GM12878 (cell line): ENCODE data around the gene PCDHGC3. TPM values are rescaled to one million over a fixed set of nuclear protein-coding genes. Genes with fewer than 3 reads are reported as not detected.
A peak's percentile ranks its signal among the peaks of the same experiment; 100 is the strongest.

Experiments
- ATAC-seq: fragments of 200-7000 bp; cut with Tn5 transposase; 3 replicates; pipeline ENCODE4 v1.9.1; 2020; ENCODE audit warnings: mild to moderate bottlenecking, moderate library complexity
- BruUV-seq: library from RNA; stranded (reverse); fragments of 400-500 nt; replicated peaks from 2 replicates; lab custom pipeline; 2021; lab: Mats Ljungman, UMichigan
- CTCF ChIA-PET: fragments of 300-600 bp; sonication (Branson Sonifier 250); formaldehyde crosslinking; extraction: SDS; loops from one replicate; lab custom pipeline; 2021; ENCODE audit warnings: inconsistent platforms; lab: Yijun Ruan, JAX
- POLR2A ChIA-PET: fragments of 350-600 bp; formaldehyde crosslinking; extraction: SDS; loops from one replicate; lab custom pipeline; 2021; ENCODE audit warnings: inconsistent platforms; lab: Charles Lee
- RAD21 ChIA-PET: fragments of 300-600 bp; sonication (Branson Sonifier 250); formaldehyde crosslinking; loops from one replicate; lab custom pipeline; 2023; ENCODE audit warnings: antibody characterized with exemption; ENCODE audit not compliant: unreplicated experiment; lab: Charles Lee
- SMC1A ChIA-PET: fragments of 300-600 bp; sonication (Branson Sonifier 250); formaldehyde crosslinking; loops from one replicate; lab custom pipeline; 2023; ENCODE audit not compliant: unreplicated experiment, uncharacterized antibody; lab: Charles Lee
- DNase-seq: peaks from one replicate; pipeline ENCODE4 v3.0.0-alpha.2; 2011; ENCODE audit warnings: low read depth, low spot score
- FAIRE-seq: peaks from 3 replicates; lab custom pipeline; 2011; peaks lifted over from hg19 to GRCh38; lab: Jason Lieb, UNC
- H2AFZ ChIP-seq: 2 replicates; pipeline ENCODE4 v1.6.0; 2011; ENCODE audit warnings: low read depth, low read length, control low read depth; ENCODE audit not compliant: control insufficient read depth
- H3K27ac ChIP-seq: 2 replicates; pipeline ENCODE4 v1.5.1; 2011; ENCODE audit warnings: control low read depth; ENCODE audit not compliant: control insufficient read depth, insufficient read depth
- H3K27me3 ChIP-seq, 2 experiments: replicated peaks in 1 of 2; 2 replicates each; pipeline versions ENCODE4 v1.6.0 to v1.6.1; 2011; ENCODE audit warnings: low read length in 1 of 2; ENCODE audit not compliant: control insufficient read depth in 2 of 2, insufficient read depth in 2 of 2
- H3K36me3 ChIP-seq, 2 experiments: 2 replicates each; pipeline ENCODE4 v1.5.1; 2011; ENCODE audit warnings: low read length in 1 of 2; ENCODE audit not compliant: control insufficient read depth in 2 of 2, insufficient read depth in 2 of 2
- H3K4me1 ChIP-seq: 2 replicates; pipeline ENCODE4 v1.6.1; 2011; ENCODE audit warnings: mild to moderate bottlenecking, low read length, moderate library complexity, mixed read lengths; ENCODE audit not compliant: control insufficient read depth, insufficient read depth
- H3K4me2 ChIP-seq: 2 replicates; pipeline ENCODE4 v1.6.0; 2011; ENCODE audit warnings: control low read depth; ENCODE audit not compliant: control insufficient read depth, insufficient read depth
- H3K4me3 ChIP-seq: fragments of 200-600 bp; sonication (generic); 2 replicates; pipeline ENCODE4 v1.5.1; 2016
- H3K79me2 ChIP-seq: 2 replicates; pipeline ENCODE4 v1.6.0; 2011; ENCODE audit warnings: low read length; ENCODE audit not compliant: control insufficient read depth, insufficient read depth
- H3K9ac ChIP-seq: 2 replicates; pipeline ENCODE4 v1.8.0; 2011; ENCODE audit warnings: low read length, control low read depth, mixed read lengths; ENCODE audit not compliant: control insufficient read depth, insufficient read depth
- H3K9me3 ChIP-seq: replicated peaks from 3 replicates; pipeline ENCODE4 v1.5.1; 2011; ENCODE audit warnings: mild to moderate bottlenecking, low read length; ENCODE audit not compliant: control insufficient read depth, insufficient read depth
- H4K20me1 ChIP-seq: 2 replicates; pipeline ENCODE4 v1.6.0; 2011; ENCODE audit not compliant: control insufficient read depth, insufficient read depth
- ATF3 ChIP-seq: IDR thresholded peaks from 2 replicates; pipeline ENCODE4 v1.6.1; 2011; ENCODE audit warnings: low read depth, mild to moderate bottlenecking, low read length, moderate library complexity, borderline replicate concordance; ENCODE audit errors: extremely low read depth
- BCL3 ChIP-seq: IDR thresholded peaks from 2 replicates; pipeline ENCODE4 v1.6.1; 2011; ENCODE audit warnings: borderline replicate concordance, low read depth, mild to moderate bottlenecking, moderate library complexity, low read length; ENCODE audit not compliant: insufficient read depth, poor library complexity, severe bottlenecking
- BHLHE40 ChIP-seq, 2 experiments: fragments of 450-650 bp in 1 of 2; IDR thresholded peaks; 2 replicates each; pipeline ENCODE4 v1.6.1; 2011 to 2017; ENCODE audit warnings: low read depth in 2 of 2, borderline replicate concordance in 1 of 2, improper control_type of control experiment in 1 of 2, low read length in 1 of 2, mild to moderate bottlenecking in 1 of 2
- BRCA1 ChIP-seq: IDR thresholded peaks from 2 replicates; pipeline ENCODE4 v1.6.1; 2011; ENCODE audit warnings: low read depth, low read length, improper control_type of control experiment
- CREB1 ChIP-seq: IDR thresholded peaks from 2 replicates; pipeline ENCODE4 v1.6.1; 2012; ENCODE audit warnings: low read depth, mild to moderate bottlenecking, inconsistent platforms
- CTCF ChIP-seq, 3 experiments: IDR thresholded peaks in 2 of 3; conservative IDR thresholded peaks in 1 of 3; 2 replicates each; pipeline ENCODE4 v1.5.1; 2011; ENCODE audit warnings: low read depth in 3 of 3, low read length in 3 of 3, mild to moderate bottlenecking in 3 of 3, control low read depth in 2 of 3, moderate library complexity in 2 of 3, inconsistent platforms in 1 of 3, mixed read lengths in 1 of 3; ENCODE audit not compliant: control insufficient read depth in 2 of 3, insufficient read depth in 1 of 3; ENCODE audit errors: extremely low read depth in 1 of 3
- IKZF2 ChIP-seq, 2 experiments: fragments of 450-650 bp; IDR thresholded peaks; 2 replicates each; pipeline ENCODE4 v1.6.1; 2017; ENCODE audit warnings: mild to moderate bottlenecking in 2 of 2, moderate library complexity in 2 of 2
- NBN ChIP-seq: fragments of 450-650 bp; IDR thresholded peaks from 2 replicates; pipeline ENCODE4 v1.6.1; 2016
- NFYA ChIP-seq: IDR thresholded peaks from 2 replicates; pipeline ENCODE4 v1.6.1; 2011; ENCODE audit warnings: low read depth, mild to moderate bottlenecking, low read length, improper control_type of control experiment, borderline replicate concordance
- RAD21 ChIP-seq: IDR thresholded peaks from 2 replicates; pipeline ENCODE4 v1.6.1; 2011; ENCODE audit warnings: mild to moderate bottlenecking, low read depth, low read length, moderate library complexity; ENCODE audit not compliant: insufficient read depth
- SMC3 ChIP-seq: IDR thresholded peaks from 2 replicates; pipeline ENCODE4 v1.6.1; 2011; ENCODE audit warnings: low read length, improper control_type of control experiment, borderline replicate concordance
- SP1 ChIP-seq: IDR thresholded peaks from one replicate; pipeline ENCODE4 v1.6.1; 2011; ENCODE audit warnings: low read depth, low read length
- YY1 ChIP-seq: IDR thresholded peaks from 2 replicates; pipeline ENCODE4 v1.6.1; 2011; ENCODE audit warnings: low read depth, mild to moderate bottlenecking, low read length
- ZNF274 ChIP-seq: IDR thresholded peaks from one replicate; pipeline ENCODE4 v1.8.0; 2011; ENCODE audit not compliant: insufficient read length, insufficient read depth
- WGBS: methylation state at CpG from one replicate; pipeline ENCODE4 v1.1.6; 2016; ENCODE audit warnings: low lambda C conversion rate; ENCODE audit not compliant: insufficient replicate concordance, insufficient coverage; ENCODE audit errors: missing lambda C conversion rate; 5-methylcytosine and 5-hydroxymethylcytosine counted together
- in situ Hi-C: fragments of 300-500 bp; cut with MboI; formaldehyde crosslinking; loops from 9 replicates; pipeline ENCODE4 v1.14.3; 2018; ENCODE audit warnings: mixed read lengths
- intact Hi-C: fragments of 100-400 bp; cut with micrococcal nuclease; formaldehyde crosslinking; loops from one replicate; pipeline ENCODE4 v1.14.2; 2022; ENCODE audit not compliant: unreplicated experiment
- polyA plus RNA-seq, 11 experiments: library from polyadenylated mRNA; depleted of rRNA in 4 of 11; unstranded in 6 of 11; stranded (reverse) in 5 of 11; fragments of >200 nt; fragmentation: Nextera tagmentation in 4 of 11; fragmentation: Illumina TruSeq in 1 of 11; extraction: Ambion mirVana in 4 of 11; extraction: Trizol in 1 of 11; gene quantifications; 1 replicate in 1 of 11; 2 replicates in 10 of 11; pipeline versions ENCODE4 v1.2.1 to v1.2.3, GENCODE V29; 2011 to 2016; ENCODE audit warnings: inconsistent platforms in 2 of 11, missing spikeins in 2 of 11, low read depth in 1 of 11
- total RNA-seq, 4 experiments: library from RNA; depleted of rRNA in 3 of 4; stranded (reverse); fragments of >200 nt in 3 of 4; fragmentation: Illumina TruSeq in 1 of 4; extraction: Trizol in 1 of 4; gene quantifications; 2 replicates each; pipeline versions ENCODE4 v1.2.1 to v1.2.3, GENCODE V29; 2013 to 2021

The PCDHGC3 gene
- total and polyA plus RNA-seq, 10 of the 15 experiments (the other 5 are each of a cell fraction or from before 2014, with no cell fraction given) = 0.53 to 22.1 (median 12.0) TPM

- Histone ChIP-seq H3K27ac (peak overlapping the region; percentile 90), H4K20me1 (no peaks in the 10 kb centered on the region), H3K4me3 (peak overlapping the region; percentile 69), H3K79me2 (peaks cover 15% of the 10 kb centered on the region), H3K9ac (peak overlapping the region; percentile 25; the same call in 1 of the 2 replicates), H3K4me1 (peaks cover 76% of the 10 kb centered on the region), H2AFZ (peak overlapping the region; percentile 16; the same call in 1 of the 2 replicates), H3K4me2 (peak overlapping the region; percentile 89), H3K9me3 (no peaks in the 10 kb centered on the region), H3K27me3 (no peaks in the 10 kb centered on the region), H3K36me3 (peaks cover 7 to 10% of the 10 kb centered on the region in 2 experiments)
- ATAC-seq (peak; percentile 44), DNase-seq (no peak), FAIRE-seq (no peak)
- SMC1A ChIA-PET = interaction anchor here (0.7 to 10.8 kb wide), 16 partner anchors 13 to 142 kb away, joined by 3 to 176 read pairs (median 4); partner anchors contain the start of genes DIAPH1, PCDHGA10, PCDHGA12 and PCDHGB3
- RAD21 ChIA-PET = interaction anchor here (0.6 to 11.6 kb wide), 12 partner anchors 11 to 112 kb away, joined by 3 to 109 read pairs (median 9); partner anchors contain the start of genes PCDHGA11, PCDHGA12, PCDHGB7 and PCDHGC3
- intact Hi-C loops = loop anchor here (1.0 to 5.0 kb wide), 3 partner anchors 82 to 125 kb away; partner anchors contain the start of genes HDAC3, PCDHGA11, PCDHGA12 and RELL2
- in situ Hi-C loops = no loop called here
- POLR2A ChIA-PET = interaction anchor here (0.8 to 2.5 kb wide), 2 partner anchors 11 to 100 kb away, joined by 3 to 10 read pairs; partner anchors contain the start of gene PCDHGA10
- peak; percentile 46 for TF ChIP-seq BCL3
- no peak for TF ChIP-seq BRCA1
- no peak for TF ChIP-seq ATF3
- TF ChIP-seq SP1 = peak; percentile 4
- TF ChIP-seq RAD21 = peak; percentile 69
- peak; percentile 81 to 94 (median 89) for TF ChIP-seq CTCF (IDR thresholded peaks at IDR 0.05 in 2 of 3, conservative IDR thresholded peaks at IDR 0.05 in 1 of 3; ENCODE audit: control insufficient read depth in 2 of 3, extremely low read depth in 1 of 3, insufficient read depth in 1 of 3, low read depth in 3 of 3, low read length in 3 of 3)
- TF ChIP-seq NFYA = no peak
- no peak for TF ChIP-seq ZNF274
- TF ChIP-seq YY1 = peak; percentile 59
- peak in 1 of 2 experiments; percentile 48; a peak in 1 of 4 replicates for TF ChIP-seq BHLHE40 (IDR thresholded peaks at IDR 0.05; ENCODE audit: borderline replicate concordance in 1 of 2, low read depth in 2 of 2, low read length in 1 of 2)
- TF ChIP-seq NBN = peak; percentile 16; the same call in 1 of the 2 replicates
- TF ChIP-seq CREB1 = no peak
- TF ChIP-seq IKZF2 (IDR thresholded peaks at IDR 0.05) = no peak
- peak; percentile 56; the same call in 1 of the 2 replicates for TF ChIP-seq SMC3
- under 1% methylated on average over 28 of the region's 28 CpGs for WGBS
- no TSS peak for BruUV-seq
- CTCF ChIA-PET = interaction anchor here (0.5 to 11.9 kb wide), 29 partner anchors 9 to 570 kb away, joined by 3 to 213 read pairs (median 7); partner anchors contain the start of genes FCHSD1, PCDHGA10, PCDHGA11 and PCDHGA12
Measured at GRCh38 chr5:141512390-141512910, 36.7 kb downstream of the PCDHGC3 start.
